Left renal pelvis (tissue), 4 donors: ENCODE results near the gene KLF13. TPM values are rescaled to one million over a fixed set of nuclear protein-coding genes. Genes with fewer than 3 reads are reported as not detected.
"Not testable (repeated sequence)": the region's sequence is repeated elsewhere in the genome, so short reads cannot be mapped to it uniquely, and the experiment has no call there.

Experiments used
- DNase-seq, 4 donors: peaks; one replicate each; pipeline ENCODE4 v3.0.0-alpha.2; 2013; ENCODE audit warnings: low read depth in 4 of 4, low spot score in 3 of 4
- polyA plus RNA-seq, 4 donors: library from polyadenylated mRNA; unstranded; fragments of 120-200 nt; gene quantifications; one replicate each; pipeline ENCODE4 v1.2.1, GENCODE V29; 2013; ENCODE audit not compliant: insufficient read length in 4 of 4

KLF13 gene
- polyA plus RNA-seq, 4 donors: 40.1 to 69.5 (median 67.1) TPM

DNA sequence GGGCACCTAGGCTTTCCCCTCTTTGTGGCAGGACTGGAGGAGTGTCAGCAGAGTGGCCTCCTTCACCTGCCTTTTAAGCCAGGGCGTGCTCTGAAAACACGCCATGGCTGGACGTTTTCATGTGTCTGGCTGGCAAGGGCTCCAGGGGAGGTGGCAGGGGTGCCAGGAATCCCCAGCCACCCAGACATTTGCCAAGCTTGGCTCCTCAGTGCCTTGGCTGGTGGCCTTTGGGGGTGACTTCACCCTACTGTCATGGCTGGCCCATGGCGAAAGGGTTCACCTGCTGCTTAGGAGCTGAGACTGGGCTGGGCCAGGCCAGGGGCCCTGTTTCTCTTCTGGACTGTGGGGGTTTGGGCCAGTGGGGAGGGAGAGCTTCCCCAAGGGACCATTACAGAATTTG lies 17.6 kb downstream of the KLF13 start:
- DNase-seq: no peak

DNA sequence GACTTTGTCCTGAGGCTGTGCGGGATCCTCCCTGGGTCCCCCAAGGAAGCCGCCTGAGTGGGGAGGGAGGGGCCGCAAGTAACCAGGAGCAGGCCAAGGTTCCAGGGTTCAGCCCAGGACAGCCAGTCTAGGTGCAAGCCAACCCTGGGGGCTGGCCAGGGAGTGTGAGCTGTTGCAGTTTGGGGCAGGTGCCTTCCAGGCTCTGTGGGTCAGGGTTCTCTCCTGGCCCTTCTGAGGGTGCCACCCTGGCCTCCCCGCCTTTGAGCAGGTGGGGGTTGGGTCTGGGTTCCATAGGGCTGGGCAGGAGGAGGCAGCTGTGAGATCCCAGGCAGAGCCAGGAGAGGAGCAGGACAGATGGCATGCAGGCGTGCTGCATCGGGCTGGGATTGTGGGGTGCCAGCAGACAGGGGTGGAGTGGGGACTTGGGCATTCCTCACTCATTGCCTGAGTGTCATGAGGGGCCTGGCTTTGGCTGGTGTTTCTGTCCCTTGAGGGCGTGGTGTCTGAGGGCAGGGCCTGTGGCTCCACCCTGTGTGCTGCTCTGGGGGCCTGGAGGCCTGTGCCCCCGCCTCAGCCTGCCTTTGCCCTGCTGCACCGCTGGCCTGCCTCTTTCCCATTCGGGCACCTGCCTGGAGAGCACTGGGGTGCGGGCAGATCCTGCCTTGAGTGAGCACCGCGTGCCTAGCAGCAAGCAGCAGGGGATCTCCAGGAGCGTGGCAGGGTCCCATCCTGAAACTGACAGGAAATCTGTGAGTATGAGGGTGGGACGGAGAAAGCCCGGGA lies 18.4 kb downstream of the KLF13 start:
- no peak for DNase-seq

DNA sequence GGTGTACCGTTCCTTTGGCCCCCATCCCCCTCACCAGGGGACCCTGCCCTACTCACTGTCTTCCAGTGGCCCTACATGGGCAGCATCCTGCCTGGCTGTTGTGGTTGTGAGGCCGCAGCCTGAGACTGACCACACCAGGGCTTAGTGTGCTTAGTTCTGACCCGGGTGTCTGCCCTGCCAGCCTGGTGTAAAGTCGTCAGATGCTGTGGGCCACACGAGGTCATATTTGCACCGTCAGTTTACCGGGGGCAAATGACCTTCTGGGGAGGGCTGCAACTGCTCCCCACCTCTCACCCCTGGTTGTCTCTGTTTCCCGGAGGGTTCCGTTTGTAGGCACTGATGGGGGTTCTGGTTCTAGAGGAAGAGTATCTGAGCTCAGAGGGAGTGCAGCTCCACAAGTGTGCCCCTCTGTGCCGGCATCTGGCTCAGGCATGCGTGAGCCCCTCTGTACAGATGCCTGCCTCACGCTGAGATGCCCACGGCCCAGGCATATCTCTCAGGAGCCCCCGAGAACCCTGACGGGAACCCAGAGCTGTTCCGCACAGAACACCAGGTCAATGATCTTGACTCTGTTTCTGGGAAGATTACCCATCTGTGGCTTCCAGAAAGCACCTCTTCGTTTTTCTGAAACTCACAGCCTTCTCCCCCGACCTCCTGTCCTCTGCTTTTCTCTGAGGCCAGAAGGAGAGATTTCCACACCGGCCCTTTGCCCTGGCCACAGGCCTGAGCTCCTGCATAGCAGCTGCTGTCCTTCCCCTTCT lies 19.2 kb downstream of the KLF13 start:
- DNase-seq: no peak

GRCh38 chr15:31346367-31347066 lies 19.9 kb downstream of the KLF13 start:
- no peak for DNase-seq

DNA sequence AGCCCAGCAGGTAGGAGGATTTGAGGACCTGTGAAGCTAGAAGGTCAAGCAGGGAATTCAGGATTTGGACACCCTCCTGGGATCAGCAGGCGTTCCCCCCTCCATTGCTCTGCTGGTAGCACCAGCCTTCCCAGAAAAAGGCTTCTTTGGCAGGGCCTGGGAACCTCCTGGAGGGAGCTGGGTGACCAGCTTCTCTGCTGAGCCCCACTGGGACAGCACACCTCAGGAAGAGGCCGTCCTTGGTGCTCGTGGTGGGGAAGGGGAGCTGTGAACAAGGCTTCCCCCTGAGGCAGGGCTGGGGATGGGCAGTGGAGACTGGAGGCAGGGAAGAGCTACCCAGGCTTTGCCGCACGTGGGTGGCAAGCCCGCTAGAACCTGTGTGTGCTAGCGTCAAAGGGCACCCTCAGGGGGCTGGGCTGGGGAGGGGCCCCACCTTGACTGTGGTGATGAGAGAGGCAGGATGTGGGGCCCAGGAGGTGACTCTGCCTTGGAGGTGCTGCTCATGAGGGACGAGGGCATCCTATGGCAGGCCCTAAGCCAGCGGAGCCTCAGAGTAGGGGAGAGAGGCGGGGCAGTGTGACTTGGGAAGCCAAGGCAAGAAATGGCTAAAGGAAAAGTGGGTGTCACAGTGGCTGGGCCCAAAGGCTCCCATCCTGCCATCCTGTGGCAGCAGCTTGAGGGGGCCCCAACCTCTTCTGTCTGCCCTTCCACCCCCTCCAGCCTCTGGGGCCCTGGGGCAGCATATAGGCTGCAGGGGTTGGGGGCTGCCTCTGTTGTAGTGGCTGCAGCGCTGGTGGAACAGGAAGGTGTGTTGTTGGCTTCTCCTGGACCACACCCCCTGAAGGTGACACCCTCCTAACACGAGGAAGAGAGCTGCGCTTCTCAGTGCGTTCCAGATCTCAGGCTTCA lies 20.7 kb downstream of the KLF13 start:
- no peak for DNase-seq

- DNase-seq: no peak
These were observed 21.6 kb downstream of the KLF13 start for GRCh38 chr15:31347981-31348803.

DNA sequence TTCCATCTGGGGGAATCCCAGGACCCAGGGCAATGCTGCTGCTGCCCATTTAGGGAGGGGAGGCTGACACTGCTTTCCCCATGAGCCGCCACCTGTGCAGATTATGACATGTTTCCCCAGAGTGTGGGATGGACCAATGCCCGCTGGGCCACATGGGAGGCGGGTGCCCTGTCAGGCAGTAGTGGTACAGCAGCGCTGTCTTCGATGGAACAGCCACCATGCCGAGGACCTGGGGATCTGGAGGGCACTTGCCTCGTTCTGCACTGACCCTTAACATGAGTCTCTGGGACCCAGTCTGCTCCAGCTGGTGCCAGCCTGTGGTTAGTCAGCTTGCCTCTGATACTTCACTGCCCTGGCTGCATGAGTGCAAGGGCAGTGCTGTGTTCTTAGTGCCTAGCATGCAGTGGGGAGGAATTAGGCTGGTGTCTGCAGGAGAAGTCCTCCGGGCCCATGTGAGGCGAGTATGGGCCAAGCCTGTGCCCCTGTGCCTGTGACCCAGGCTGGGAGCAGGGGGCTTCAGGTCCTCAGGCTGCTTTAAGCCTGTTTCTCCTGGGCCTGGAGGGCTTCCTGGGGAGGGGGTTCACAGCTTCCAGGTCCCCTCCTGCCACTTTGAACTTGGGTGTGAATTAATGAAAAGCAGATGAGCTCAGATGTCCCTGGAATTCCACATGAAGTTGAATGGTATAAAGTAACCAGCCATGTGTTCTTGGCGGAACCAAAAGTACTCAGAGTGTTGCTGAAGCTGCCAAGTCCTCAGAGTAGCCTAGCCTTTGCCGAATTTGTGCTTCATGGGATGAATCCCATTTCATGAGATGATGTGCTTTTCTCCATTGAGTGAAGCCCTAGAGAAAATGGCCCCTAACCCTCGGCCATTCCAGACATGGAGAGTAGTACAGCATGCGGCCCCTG lies 22.9 kb downstream of the KLF13 start:
- DNase-seq: no peak

GRCh38 chr15:31350771-31351170 lies 24.1 kb downstream of the KLF13 start:
- no peak for DNase-seq

DNA sequence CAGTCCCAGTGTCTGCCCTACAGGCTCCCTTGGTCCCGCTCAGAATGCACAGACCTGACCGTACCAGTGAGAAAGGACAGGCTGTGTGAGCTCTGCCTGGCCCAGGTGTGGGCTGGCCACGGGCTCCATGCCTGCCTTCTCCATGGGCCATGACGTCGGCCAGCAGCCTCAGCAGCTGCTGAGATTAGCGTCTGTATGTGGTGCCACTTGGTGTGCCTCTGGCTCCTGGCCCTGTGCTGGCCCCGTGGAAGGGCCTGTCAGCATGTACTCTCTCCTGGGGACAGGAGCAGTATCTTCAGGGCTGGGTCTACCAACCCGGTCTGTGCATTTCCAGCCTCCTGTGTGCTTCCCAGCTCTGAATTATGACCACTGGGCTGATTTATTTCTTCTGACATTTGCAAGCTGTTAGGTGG lies 25.7 kb downstream of the KLF13 start:
- no peak for DNase-seq

DNA sequence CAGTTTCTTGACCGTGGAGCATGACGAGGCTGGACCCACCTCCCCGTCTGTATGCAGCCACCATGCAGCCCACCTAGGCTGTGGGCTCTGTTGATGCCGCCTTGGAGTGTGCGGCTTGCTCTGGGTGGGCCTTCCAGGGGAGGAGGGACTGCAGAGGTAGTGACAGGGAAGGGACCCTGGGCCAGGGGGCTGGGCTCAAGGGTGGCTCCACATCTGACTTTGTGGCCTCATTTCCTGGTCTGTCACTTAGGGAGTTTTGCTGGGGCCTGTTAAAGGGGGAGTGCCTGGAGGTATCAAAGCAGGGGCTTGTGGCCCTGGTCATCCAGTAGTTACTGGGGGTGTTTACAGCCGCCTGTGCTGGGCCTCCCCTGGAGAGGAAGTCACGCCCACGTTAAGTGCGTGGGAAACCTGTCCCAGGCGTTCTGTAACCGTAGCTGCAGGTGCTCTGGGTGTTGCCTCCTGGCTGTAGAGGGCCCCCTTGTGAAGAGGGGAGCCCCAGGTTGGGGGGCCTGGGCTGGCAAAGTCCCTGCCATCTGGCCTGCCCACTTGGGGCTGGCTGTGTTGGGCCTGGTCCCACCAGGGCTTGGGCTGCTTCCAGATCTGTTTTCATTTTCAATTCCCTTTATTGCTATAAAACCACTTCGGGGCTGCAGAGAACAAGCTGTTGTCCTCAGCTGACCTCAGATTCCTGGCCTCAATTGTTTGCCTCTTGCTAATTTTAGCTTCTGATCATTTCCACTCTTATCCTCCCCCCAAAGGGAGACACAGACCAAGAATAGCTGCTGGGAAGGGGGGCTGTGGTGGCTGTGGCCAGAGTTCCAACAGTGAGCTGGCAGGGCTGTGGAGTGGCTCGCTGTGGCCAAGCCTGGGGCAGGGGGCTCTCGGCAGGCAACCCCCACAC lies 26.5 kb downstream of the KLF13 start:
- no peak for DNase-seq

GRCh38 chr15:31353931-31354330 lies 27.3 kb downstream of the KLF13 start:
- no peak for DNase-seq

GRCh38 chr15:31356097-31356496 lies 29.5 kb downstream of the KLF13 start:
- DNase-seq: not testable (repeated sequence)

DNA sequence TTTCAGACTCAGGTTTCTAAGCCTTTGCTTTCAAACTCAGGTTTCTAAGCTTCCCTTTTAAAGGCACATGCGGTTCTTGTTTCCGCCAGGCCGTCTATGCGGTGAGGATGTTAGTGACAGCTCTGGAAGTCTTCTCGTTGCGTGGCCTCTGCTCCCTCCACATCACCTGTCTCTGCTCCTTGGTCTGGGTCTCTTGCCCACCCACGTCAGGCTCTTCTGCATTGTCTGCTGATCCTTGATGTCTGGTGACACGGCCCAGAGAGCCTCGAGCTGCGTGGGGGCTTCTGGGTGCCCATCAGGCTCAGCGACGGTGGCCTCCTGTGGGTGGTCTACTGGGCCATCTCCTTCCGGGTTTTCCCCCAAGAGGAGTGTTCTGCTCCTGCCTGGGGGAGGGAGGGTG lies 30.5 kb downstream of the KLF13 start:
- DNase-seq: no peak

DNA sequence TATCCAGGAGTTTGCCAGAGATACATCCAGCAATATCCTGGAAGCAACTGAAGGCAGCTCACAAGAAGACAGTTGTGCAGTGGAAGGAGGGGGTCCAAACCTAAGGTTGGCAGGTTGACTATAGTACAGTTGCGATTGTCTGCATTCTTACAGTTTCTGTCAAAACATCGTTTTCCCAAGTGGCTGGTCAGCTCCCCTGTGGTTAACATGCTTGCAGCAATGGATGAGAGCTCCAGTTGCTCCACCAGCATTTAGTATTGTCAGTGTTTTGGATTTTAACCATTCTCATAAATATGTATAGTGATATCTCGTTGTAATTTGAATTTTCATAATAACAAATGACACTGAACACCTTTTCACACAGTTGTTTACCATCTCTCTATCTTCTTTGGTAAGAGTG lies 31.5 kb downstream of the KLF13 start:
- no peak for DNase-seq

DNA sequence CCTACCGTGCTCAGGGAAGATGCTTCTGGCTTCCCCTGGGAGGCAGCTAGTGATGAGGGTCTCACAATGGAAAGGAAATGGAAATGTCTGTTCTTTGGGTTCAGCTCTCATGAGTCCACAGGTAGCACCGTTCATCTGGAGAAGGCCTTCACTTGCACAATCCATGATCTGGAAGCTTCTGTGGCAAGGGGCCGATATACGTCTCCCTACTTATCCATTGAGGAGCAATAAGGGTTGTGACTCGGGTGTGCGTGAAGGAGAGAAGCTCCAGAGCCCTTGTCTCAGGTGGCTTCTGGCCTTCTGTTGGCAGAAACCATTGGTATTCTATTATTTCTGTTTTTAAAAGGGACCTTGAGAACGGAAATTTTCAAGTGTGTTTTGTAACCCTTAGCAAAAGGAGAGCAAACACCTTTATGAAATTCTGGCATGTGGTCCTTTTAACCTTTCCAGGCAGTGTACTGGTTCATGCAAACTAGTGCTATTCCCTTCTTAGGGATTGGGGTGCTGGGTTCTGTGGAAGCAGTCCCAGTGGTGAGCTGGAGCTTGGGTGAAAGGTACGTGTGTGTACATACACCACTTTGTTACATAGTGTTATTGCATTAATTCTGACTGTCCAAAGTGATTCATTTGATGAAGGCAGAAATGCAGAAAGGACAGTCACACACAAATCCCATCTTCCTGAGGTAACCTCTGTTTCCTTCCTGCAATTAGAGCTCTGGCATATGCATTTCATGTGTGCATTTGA lies 32.5 kb downstream of the KLF13 start:
- DNase-seq: no peak

DNA sequence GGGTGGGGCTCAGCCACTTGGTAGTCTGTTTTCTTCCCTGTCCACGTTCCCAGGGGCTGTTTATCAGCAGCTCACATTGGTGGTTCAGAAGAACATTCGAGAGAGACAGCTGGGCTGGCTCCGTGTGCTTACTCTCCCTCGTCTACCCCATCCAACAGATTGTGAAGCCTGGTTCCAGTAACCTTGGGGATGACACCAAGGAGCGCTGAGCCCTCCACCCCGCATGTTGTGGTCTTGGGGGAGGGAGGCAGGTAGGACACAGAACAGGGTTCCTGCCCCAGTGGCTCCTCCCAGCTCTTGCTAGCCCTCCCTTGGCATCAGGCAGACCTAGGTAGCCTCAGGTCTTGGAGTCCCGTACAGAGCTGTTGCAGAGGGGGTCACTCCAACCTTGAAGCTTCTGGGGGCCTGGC lies 33.1 kb downstream of the KLF13 start:
- no peak for DNase-seq

GRCh38 chr15:31360158-31360561 lies 33.5 kb downstream of the KLF13 start:
- no peak for DNase-seq
